Mucosa of rectum (tissue), 2 donors: ENCODE results near the gene DNAJA1.
A peak's percentile ranks its signal among the peaks of the same experiment; 100 is the strongest.

Source experiments
- H3K27ac ChIP-seq, 2 donors: one replicate each; pipeline ENCODE4 v1.7.0; 2013; ENCODE audit warnings: inconsistent platforms in 2 of 2, low read depth in 2 of 2, low read length in 2 of 2
- H3K27me3 ChIP-seq, 2 donors: one replicate each; pipeline ENCODE4 v1.7.0; 2013; ENCODE audit warnings: low read length in 2 of 2; ENCODE audit not compliant: control insufficient read depth in 2 of 2, insufficient read depth in 2 of 2
- H3K36me3 ChIP-seq, 2 donors: one replicate each; pipeline ENCODE4 v1.7.0; 2013; ENCODE audit warnings: low read length in 2 of 2; ENCODE audit not compliant: control insufficient read depth in 2 of 2, insufficient read depth in 2 of 2
- H3K4me1 ChIP-seq, 2 donors: one replicate each; pipeline ENCODE4 v1.7.0; 2013; ENCODE audit warnings: low read length in 2 of 2, mild to moderate bottlenecking in 1 of 2; ENCODE audit not compliant: control insufficient read depth in 2 of 2, insufficient read depth in 2 of 2
- H3K4me3 ChIP-seq, 2 donors: one replicate each; pipeline ENCODE4 v1.7.0; 2013; ENCODE audit warnings: low read length in 2 of 2
- H3K9ac ChIP-seq, 2 donors: one replicate each; pipeline ENCODE4 v1.7.0; 2013; ENCODE audit warnings: low read length in 2 of 2, low read depth in 1 of 2, mild to moderate bottlenecking in 1 of 2
- H3K9me3 ChIP-seq, 2 donors: one replicate each; pipeline ENCODE4 v1.7.0; 2013; ENCODE audit warnings: low read length in 2 of 2; ENCODE audit not compliant: control insufficient read depth in 2 of 2
- donor health status: healthy.
- donor health status: Normal muscosa, but diverticular disease.

The DNAJA1 gene

DNA sequence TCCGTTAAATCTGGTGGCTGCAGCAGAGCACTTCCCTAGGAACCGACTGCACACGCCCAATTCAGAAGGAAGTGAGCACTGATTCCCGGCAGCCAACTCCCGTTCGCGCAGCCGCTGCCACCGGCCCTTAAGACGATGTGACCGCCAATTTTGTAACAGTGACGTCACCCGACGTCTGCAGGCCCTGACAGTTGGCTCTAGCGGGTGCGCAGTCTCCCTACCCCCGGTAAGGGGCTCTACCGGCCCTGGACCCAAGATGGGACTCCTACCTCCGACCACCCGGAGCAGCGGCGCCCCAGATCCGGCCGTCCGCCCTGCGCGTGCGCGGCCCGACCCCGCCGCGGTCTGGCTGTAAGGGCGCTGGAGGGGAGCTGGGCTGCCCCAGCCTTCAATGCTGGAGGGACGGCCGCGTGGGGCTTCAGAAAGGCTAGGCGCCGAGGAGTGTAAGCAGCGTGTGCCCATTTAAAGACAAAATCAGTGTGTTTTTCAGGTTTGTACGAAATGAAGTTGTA, 19.1 kb downstream of the DNAJA1 start:
- peak overlapping the region; percentile 80 to 95 for H3K9ac ChIP-seq

DNA sequence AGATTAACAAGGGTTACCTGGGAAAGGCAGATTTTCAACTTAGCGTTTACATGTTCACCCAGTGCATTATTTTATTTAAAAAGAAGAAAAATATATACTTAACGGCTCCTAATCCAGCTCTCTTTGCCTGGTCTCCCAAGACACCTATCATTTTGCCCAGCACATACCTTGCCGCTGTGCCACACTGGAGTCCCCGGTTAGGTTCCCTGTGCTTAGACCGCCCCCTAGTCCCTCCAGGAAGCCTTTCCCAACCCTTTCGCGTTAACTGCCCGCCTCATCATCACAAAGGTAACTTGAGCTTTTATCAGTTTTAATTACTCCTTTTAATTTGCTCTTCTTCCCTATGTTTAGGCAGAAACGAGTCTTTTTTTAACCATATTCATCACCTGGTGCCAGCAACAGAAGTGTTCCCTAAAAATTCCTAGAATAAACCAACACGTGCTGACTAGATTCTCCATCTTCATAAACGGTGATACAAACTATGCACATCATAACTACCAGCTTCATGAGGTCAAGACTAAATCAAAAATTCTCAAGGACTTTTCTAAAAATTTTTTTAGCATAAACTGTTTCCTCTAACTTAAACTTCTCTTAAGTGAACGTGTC, 19.7 kb downstream of the DNAJA1 start:
- H3K27ac ChIP-seq: peak overlapping the region; percentile 85 to 91
- H3K27me3 ChIP-seq: no peaks in the 10 kb centered on the region
- peaks cover 21 to 33% of the 10 kb centered on the region in 2 donors for H3K36me3 ChIP-seq
- H3K9me3 ChIP-seq: no peaks in the 10 kb centered on the region
- H3K4me1 ChIP-seq: peaks cover 0 to 9% of the 10 kb centered on the region in 2 donors
- H3K9ac ChIP-seq: peak overlapping the region; percentile 80 to 95
- peak overlapping the region; percentile 82 to 88 for H3K4me3 ChIP-seq

More for the DNA sequence above, 19.1 kb downstream of the DNAJA1 start:
- no peaks in the 10 kb centered on the region for H3K27me3 ChIP-seq
- peaks cover 23 to 34% of the 10 kb centered on the region in 2 donors for H3K36me3 ChIP-seq
- peak overlapping the region; percentile 82 to 88 for H3K4me3 ChIP-seq
- no peaks in the 10 kb centered on the region for H3K9me3 ChIP-seq
- H3K4me1 ChIP-seq: peaks cover 0 to 9% of the 10 kb centered on the region in 2 donors
- H3K27ac ChIP-seq: peak overlapping the region; percentile 85 to 91

DNA sequence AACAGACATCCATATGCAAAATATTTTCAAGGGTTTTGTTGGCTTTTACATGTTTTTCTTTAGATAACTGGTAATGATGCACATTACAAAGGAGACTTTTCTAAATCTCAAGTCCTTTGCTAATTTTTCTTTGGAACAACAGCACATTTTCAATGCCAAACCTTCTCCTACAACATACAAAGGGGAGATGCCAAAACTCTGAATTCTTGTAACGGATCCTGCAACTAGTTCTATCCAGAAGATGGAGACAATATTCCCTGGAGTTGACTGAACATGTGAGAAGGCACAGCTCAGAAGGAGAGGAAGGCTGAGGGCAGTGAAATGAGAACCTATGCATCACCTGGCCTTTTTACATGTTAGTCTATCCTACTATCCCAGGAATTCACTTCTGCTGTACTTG, 21.0 kb downstream of the DNAJA1 start:
- H3K27ac ChIP-seq: no peak overlapping the region
- no peaks in the 10 kb centered on the region for H3K9me3 ChIP-seq
- H3K9ac ChIP-seq: no peak overlapping the region
- no peak overlapping the region for H3K4me3 ChIP-seq
- peaks cover 0 to 9% of the 10 kb centered on the region in 2 donors for H3K4me1 ChIP-seq
- peaks cover 18 to 31% of the 10 kb centered on the region in 2 donors for H3K36me3 ChIP-seq
- no peaks in the 10 kb centered on the region for H3K27me3 ChIP-seq

GRCh38 chr9:33048054-33048465, 23.0 kb downstream of the DNAJA1 start:
- no peak overlapping the region for H3K4me3 ChIP-seq
- no peaks in the 10 kb centered on the region for H3K27me3 ChIP-seq
- H3K4me1 ChIP-seq: peaks cover 0 to 9% of the 10 kb centered on the region in 2 donors
- no peaks in the 10 kb centered on the region for H3K9me3 ChIP-seq
- H3K9ac ChIP-seq: no peak overlapping the region
- no peak overlapping the region for H3K27ac ChIP-seq
- H3K36me3 ChIP-seq: peaks cover 31 to 46% of the 10 kb centered on the region in 2 donors

GRCh38 chr9:33049680-33050361, 24.7 kb downstream of the DNAJA1 start:
- Histone ChIP-seq H3K9ac (no peak overlapping the region), H3K9me3 (no peaks in the 10 kb centered on the region), H3K27me3 (no peaks in the 10 kb centered on the region), H3K4me3 (no peak overlapping the region), H3K4me1 (no peaks in the 10 kb centered on the region), H3K36me3 (peaks cover 43 to 54% of the 10 kb centered on the region in 2 donors), H3K27ac (no peak overlapping the region)

DNA sequence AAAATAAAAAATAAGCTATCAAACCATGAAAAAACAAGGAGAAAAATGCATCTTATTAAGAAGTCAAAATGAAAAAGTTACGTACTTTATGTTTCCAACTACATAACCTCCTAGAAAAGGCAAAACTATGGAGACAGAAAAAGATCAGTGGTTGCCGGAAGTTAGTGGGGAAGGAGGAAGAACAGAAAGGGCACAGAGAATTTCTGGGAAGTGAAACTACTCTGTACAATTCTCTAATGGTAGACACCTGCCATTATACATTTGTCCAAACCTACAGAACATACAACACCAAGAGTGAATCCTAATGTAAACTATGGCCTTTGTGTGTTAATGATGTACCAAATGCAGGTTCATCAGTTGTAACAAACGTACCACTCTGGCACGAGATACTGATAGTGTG, 26.1 kb downstream of the DNAJA1 start:
- no peaks in the 10 kb centered on the region for H3K9me3 ChIP-seq
- H3K27ac ChIP-seq: no peak overlapping the region
- no peak overlapping the region for H3K9ac ChIP-seq
- no peaks in the 10 kb centered on the region for H3K27me3 ChIP-seq
- H3K36me3 ChIP-seq: peaks cover 53 to 57% of the 10 kb centered on the region in 2 donors
- H3K4me3 ChIP-seq: no peak overlapping the region
- no peaks in the 10 kb centered on the region for H3K4me1 ChIP-seq

- Histone ChIP-seq H3K9ac (no peak overlapping the region), H3K27me3 (no peaks in the 10 kb centered on the region), H3K27ac (no peak overlapping the region), H3K36me3 (peaks cover 47 to 71% of the 10 kb centered on the region in 2 donors), H3K9me3 (no peaks in the 10 kb centered on the region), H3K4me3 (no peak overlapping the region), H3K4me1 (peaks cover 0 to 5% of the 10 kb centered on the region in 2 donors)
Measured at GRCh38 chr9:33065157-33066076, 40.3 kb downstream of the DNAJA1 start.

DNA sequence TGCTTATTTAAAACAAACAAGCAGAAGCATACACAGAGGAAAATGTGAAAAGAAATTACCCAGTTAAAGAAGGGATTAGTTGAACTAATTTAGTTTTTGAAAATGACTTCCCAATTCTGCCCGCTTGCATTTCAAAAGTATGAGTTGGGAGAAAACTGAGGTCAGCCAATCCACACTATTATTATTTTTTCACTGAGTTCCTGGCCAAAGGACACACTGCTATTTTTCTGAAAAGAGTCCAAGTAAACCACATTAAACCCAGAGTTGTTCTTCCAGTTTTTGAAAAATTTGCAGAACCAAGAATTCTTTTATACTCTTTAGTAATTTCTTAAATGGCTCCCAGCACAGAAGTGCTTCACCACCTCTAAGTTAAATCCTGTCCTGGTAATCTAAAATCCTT, 43.9 kb downstream of the DNAJA1 start:
- H3K9me3 ChIP-seq: no peaks in the 10 kb centered on the region

GRCh38 chr9:33076046-33077004, 51.3 kb downstream of the DNAJA1 start, which contains the start of gene SMU1:
SMU1 (minus strand) TSS chr9:33076674; CDS start chr9:33076608, 66 bp downstream.
- H3K27me3 ChIP-seq: no peaks in the 10 kb centered on the region
- H3K9me3 ChIP-seq: no peaks in the 10 kb centered on the region
- H3K4me3 ChIP-seq: peak within 1 kb of the TSS; percentile 94 to 95
- peak within 1 kb of the TSS; percentile 88 to 91 for H3K27ac ChIP-seq
- H3K4me1 ChIP-seq: peaks cover 10 to 11% of the 10 kb centered on the region in 2 donors
- peaks cover 4 to 19% of the 10 kb centered on the region in 2 donors for H3K36me3 ChIP-seq
- H3K9ac ChIP-seq: peak within 1 kb of the TSS; percentile 93 to 95

More for the DNA sequence above, 43.9 kb downstream of the DNAJA1 start:
- peaks cover 28 to 77% of the 10 kb centered on the region in 2 donors for H3K36me3 ChIP-seq
- no peak overlapping the region for H3K4me3 ChIP-seq
- no peak overlapping the region for H3K27ac ChIP-seq
- peaks cover 0 to 5% of the 10 kb centered on the region in 2 donors for H3K4me1 ChIP-seq
- H3K27me3 ChIP-seq: no peaks in the 10 kb centered on the region
- no peak overlapping the region for H3K9ac ChIP-seq
